Esophagus muscularis mucosa (tissue), 4 donors: Measurements from ENCODE around the gene KIF22. TPM values are rescaled to one million over a fixed set of nuclear protein-coding genes. Genes with fewer than 3 reads are reported as not detected.
"Not testable (repeated sequence)": the region's sequence is repeated elsewhere in the genome, so short reads cannot be mapped to it uniquely, and the experiment has no call there.

ENCODE experiments used
- DNase-seq: peaks from one replicate; pipeline ENCODE4 v3.0.0-alpha.2; 2017; ENCODE audit errors: extremely low spot score
- H3K27ac ChIP-seq, 4 donors: fragments of 200-600 bp; sonication (generic); replicated peaks in 1 of 4; 1 replicate in 3 of 4; 2 replicates in 1 of 4; pipeline ENCODE4 v1.5.1; 2016 to 2019; ENCODE audit warnings: mild to moderate bottlenecking in 1 of 4
- H3K27me3 ChIP-seq, 4 donors: fragments of 200-600 bp; sonication (generic); one replicate each; pipeline versions ENCODE4 v1.5.1 to v1.6.0; 2016 to 2019
- H3K36me3 ChIP-seq, 4 donors: fragments of 200-600 bp; sonication (generic); one replicate each; pipeline ENCODE4 v1.5.1; 2016 to 2019
- H3K4me1 ChIP-seq, 4 donors: fragments of 200-600 bp; sonication (generic); one replicate each; pipeline ENCODE4 v1.5.1; 2016 to 2019
- H3K4me3 ChIP-seq, 4 donors: fragments of 200-600 bp; sonication (generic); 1 replicate in 2 of 4; 2 replicates in 2 of 4; pipeline ENCODE4 v1.5.1; 2016 to 2019; ENCODE audit warnings: mild to moderate bottlenecking in 4 of 4, moderate library complexity in 1 of 4
- H3K9me3 ChIP-seq, 4 donors: fragments of 200-600 bp; sonication (generic); 1 replicate in 3 of 4; 2 replicates in 1 of 4; pipeline ENCODE4 v1.5.1; 2016 to 2019
- CTCF ChIP-seq, 3 experiments: fragments of 200-600 bp in 2 of 3; fragments of 450-650 bp in 1 of 3; sonication (generic) in 2 of 3; IDR thresholded peaks; one replicate each; pipeline ENCODE4 v1.5.1; 2017 to 2019; ENCODE audit warnings: antibody characterized with exemption in 3 of 3, mild to moderate bottlenecking in 2 of 3, moderate library complexity in 1 of 3
- EP300 ChIP-seq: sonication (generic); formaldehyde crosslinking; IDR thresholded peaks from one replicate; pipeline ENCODE4 v1.6.1; 2017; ENCODE audit warnings: antibody characterized with exemption
- POLR2A ChIP-seq: fragments of 450-650 bp; IDR thresholded peaks from one replicate; pipeline ENCODE4 v1.6.1; 2017; ENCODE audit warnings: antibody characterized with exemption, moderate library complexity, mild to moderate bottlenecking, low read depth
- POLR2AphosphoS5 ChIP-seq, 2 donors: sonication (generic); formaldehyde crosslinking; IDR thresholded peaks; one replicate each; pipeline ENCODE4 v1.6.1; 2017; ENCODE audit warnings: antibody characterized with exemption in 2 of 2
- WGBS: methylation state at CpG from one replicate; pipeline ENCODE4 v1.1.5; 2018; 5-methylcytosine and 5-hydroxymethylcytosine counted together
- intact Hi-C: fragments of 100-400 bp; cut with DNase I; formaldehyde crosslinking; loops from one replicate; pipeline ENCODE4 v1.15.1; 2023
- total RNA-seq, 4 donors: library from RNA; depleted of rRNA; stranded (reverse); fragments of >200 nt; gene quantifications; one replicate each; pipeline versions ENCODE4 v1.1.0 to v1.2.1, GENCODE V29; 2016

KIF22 gene
- total RNA-seq, 4 donors from 2014 or later, result 10.8 to 12.3 (median 11.8) TPM

GRCh38 chr16:29744541-29745101, 45.9 kb upstream of the KIF22 start:
- intact Hi-C loops, result no loop called here
- TF ChIP-seq EP300 (no peak), POLR2A (no peak), POLR2AphosphoS5 (IDR thresholded peaks at IDR 0.05) (no peak), CTCF (IDR thresholded peaks at IDR 0.05) (no peak)
- DNase-seq, result no peak
- Histone ChIP-seq H3K4me3 (peak overlapping the region in 2 of 4 donors; percentile 42 to 55), H3K9me3 (no peaks in the 10 kb centered on the region), H3K36me3 (no peaks in the 10 kb centered on the region), H3K27ac (no peak overlapping the region), H3K27me3 (no peaks in the 10 kb centered on the region), H3K4me1 (no peaks in the 10 kb centered on the region)
- 81% methylated on average over 15 of the region's 20 CpGs for WGBS

- H3K4me3 ChIP-seq, result peak overlapping the region; percentile 37 to 55 (median 40)
- H3K4me1 ChIP-seq, result no peaks in the 10 kb centered on the region
- intact Hi-C loops, result no loop called here
- no peak overlapping the region for H3K27ac ChIP-seq
- no peaks in the 10 kb centered on the region for H3K27me3 ChIP-seq
- no peak for TF ChIP-seq EP300
- no peak for TF ChIP-seq POLR2A
- TF ChIP-seq CTCF (IDR thresholded peaks at IDR 0.05), result no peak
- no peak for TF ChIP-seq POLR2AphosphoS5 (IDR thresholded peaks at IDR 0.05)
- no peak for DNase-seq
- 74% methylated on average over 15 of the region's 16 CpGs for WGBS
- H3K9me3 ChIP-seq, result no peaks in the 10 kb centered on the region
- H3K36me3 ChIP-seq, result no peaks in the 10 kb centered on the region
These were observed 45.3 kb upstream of the KIF22 start for GRCh38 chr16:29745121-29745852.

GRCh38 chr16:29745853-29746345, 44.7 kb upstream of the KIF22 start, which contains the start of gene C16orf54:
C16orf54 (minus strand) TSS chr16:29745990; CDS start chr16:29744951, 1,039 bp downstream.
- peak within 1 kb of the TSS; percentile 37 to 55 (median 40) for H3K4me3 ChIP-seq
- H3K9me3 ChIP-seq, result no peaks in the 10 kb centered on the region
- WGBS, result 79% methylated on average over 12 of the region's 12 CpGs
- no peaks in the 10 kb centered on the region for H3K4me1 ChIP-seq
- TF ChIP-seq EP300 (no peak), POLR2A (no peak), CTCF (IDR thresholded peaks at IDR 0.05) (no peak), POLR2AphosphoS5 (IDR thresholded peaks at IDR 0.05) (no peak)
- H3K36me3 ChIP-seq, result no peaks in the 10 kb centered on the region
- H3K27ac ChIP-seq, result no peak within 1 kb of the TSS
- intact Hi-C loops, result no loop called here
- peak; percentile 93 for DNase-seq
- no peaks in the 10 kb centered on the region for H3K27me3 ChIP-seq

GRCh38 chr16:29746518-29746917, 44.0 kb upstream of the KIF22 start:
- DNase-seq, H3K27me3 ChIP-seq, H3K36me3 ChIP-seq, H3K27ac ChIP-seq, intact Hi-C loops, H3K4me3 ChIP-seq, H3K9me3 ChIP-seq, H3K4me1 ChIP-seq: not testable (repeated sequence)
- 70% methylated on average over 4 of the region's 4 CpGs for WGBS

GRCh38 chr16:29747947-29748759, 42.4 kb upstream of the KIF22 start:
- no peak overlapping the region for H3K27ac ChIP-seq
- 97% methylated on average over 26 of the region's 30 CpGs for WGBS
- H3K27me3 ChIP-seq, result no peaks in the 10 kb centered on the region
- no peaks in the 10 kb centered on the region for H3K4me1 ChIP-seq
- no peaks in the 10 kb centered on the region for H3K36me3 ChIP-seq
- no peaks in the 10 kb centered on the region for H3K9me3 ChIP-seq
- TF ChIP-seq POLR2AphosphoS5 (IDR thresholded peaks at IDR 0.05) (no peak), POLR2A (no peak), CTCF (IDR thresholded peaks at IDR 0.05) (no peak), EP300 (no peak)
- intact Hi-C loops, result no loop called here
- DNase-seq, result no peak
- no peak overlapping the region for H3K4me3 ChIP-seq

GRCh38 chr16:29748760-29749149, 41.8 kb upstream of the KIF22 start:
- H3K27ac ChIP-seq, H3K27me3 ChIP-seq, H3K36me3 ChIP-seq, H3K4me1 ChIP-seq, H3K4me3 ChIP-seq, DNase-seq, H3K9me3 ChIP-seq, intact Hi-C loops: not testable (repeated sequence)
- 69% methylated on average over 4 of the region's 4 CpGs for WGBS
